ENCODE results near the gene ZC3H13.

DNA sequence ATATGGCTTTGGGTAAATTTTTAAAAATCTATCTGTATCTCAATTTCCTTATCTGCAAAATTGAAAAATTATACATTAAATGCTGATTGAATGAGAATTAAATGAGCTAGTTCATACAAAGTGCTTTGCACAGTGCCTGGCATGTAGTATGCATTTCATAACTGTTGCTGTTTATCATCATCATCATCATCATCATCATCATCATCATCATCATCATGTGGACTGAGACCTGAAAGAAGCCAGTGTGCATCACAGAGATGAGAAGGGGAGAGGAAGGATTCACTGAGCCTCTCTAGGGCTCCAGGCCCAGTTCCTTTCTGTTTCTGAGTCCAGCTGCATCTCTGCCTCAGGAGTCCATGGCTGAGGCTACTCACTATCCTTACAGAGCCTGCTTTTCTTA is 6.9 kb upstream of the ZC3H13 start:
- TF ChIP-seq POLR2A (IDR thresholded peaks at IDR 0.05) (no peak), POLR2AphosphoS5 (IDR thresholded peaks at IDR 0.05) (no peak), EP300 (IDR thresholded peaks at IDR 0.05) (no peak)
- TF ChIP-seq, protein P1, sequence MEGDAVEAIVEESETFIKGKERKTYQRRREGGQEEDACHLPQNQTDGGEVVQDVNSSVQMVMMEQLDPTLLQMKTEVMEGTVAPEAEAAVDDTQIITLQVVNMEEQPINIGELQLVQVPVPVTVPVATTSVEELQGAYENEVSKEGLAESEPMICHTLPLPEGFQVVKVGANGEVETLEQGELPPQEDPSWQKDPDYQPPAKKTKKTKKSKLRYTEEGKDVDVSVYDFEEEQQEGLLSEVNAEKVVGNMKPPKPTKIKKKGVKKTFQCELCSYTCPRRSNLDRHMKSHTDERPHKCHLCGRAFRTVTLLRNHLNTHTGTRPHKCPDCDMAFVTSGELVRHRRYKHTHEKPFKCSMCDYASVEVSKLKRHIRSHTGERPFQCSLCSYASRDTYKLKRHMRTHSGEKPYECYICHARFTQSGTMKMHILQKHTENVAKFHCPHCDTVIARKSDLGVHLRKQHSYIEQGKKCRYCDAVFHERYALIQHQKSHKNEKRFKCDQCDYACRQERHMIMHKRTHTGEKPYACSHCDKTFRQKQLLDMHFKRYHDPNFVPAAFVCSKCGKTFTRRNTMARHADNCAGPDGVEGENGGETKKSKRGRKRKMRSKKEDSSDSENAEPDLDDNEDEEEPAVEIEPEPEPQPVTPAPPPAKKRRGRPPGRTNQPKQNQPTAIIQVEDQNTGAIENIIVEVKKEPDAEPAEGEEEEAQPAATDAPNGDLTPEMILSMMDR (IDR thresholded peaks at IDR 0.05) = no peak

Measured in gastroesophageal sphincter (tissue), 3 donors.